SJCRH30 (cell line): Measurements from ENCODE around the gene SYNDIG1. TPM values are rescaled to one million over a fixed set of nuclear protein-coding genes. Genes with fewer than 3 reads are reported as not detected.
"Not testable (repeated sequence)": the region's sequence is repeated elsewhere in the genome, so short reads cannot be mapped to it uniquely, and the experiment has no call there.

Experiments
- DNase-seq, 2 experiments: peaks; one replicate each; pipeline ENCODE4 v3.0.0-alpha.2; 2015 to 2020
- H3K27ac ChIP-seq: fragments of 250-450 bp; sonication (Bioruptor Pico); 2 replicates; pipeline ENCODE4 v1.5.1; 2020; ENCODE audit warnings: mild to moderate bottlenecking, moderate library complexity
- H3K27me3 ChIP-seq: fragments of 250-450 bp; sonication (Bioruptor Pico); 2 replicates; pipeline ENCODE4 v1.5.1; 2020; ENCODE audit warnings: mild to moderate bottlenecking, moderate library complexity
- H3K36me3 ChIP-seq: fragments of 250-450 bp; sonication (Bioruptor Pico); 2 replicates; pipeline ENCODE4 v1.5.1; 2020; ENCODE audit warnings: mild to moderate bottlenecking, moderate library complexity
- H3K4me1 ChIP-seq: fragments of 250-450 bp; sonication (Bioruptor Pico); 2 replicates; pipeline ENCODE4 v1.5.1; 2020; ENCODE audit warnings: mild to moderate bottlenecking, moderate library complexity
- H3K4me3 ChIP-seq: fragments of 250-450 bp; sonication (Bioruptor Pico); 2 replicates; pipeline ENCODE4 v1.5.1; 2020; ENCODE audit warnings: mild to moderate bottlenecking, moderate library complexity
- H3K9me3 ChIP-seq: fragments of 250-450 bp; sonication (Bioruptor Pico); replicated peaks from 2 replicates; pipeline ENCODE4 v1.5.1; 2020; ENCODE audit warnings: mild to moderate bottlenecking, moderate library complexity
- total RNA-seq: library from RNA; depleted of rRNA; stranded (reverse); fragments of >200 nt; shearing (Covaris generic); gene quantifications from 2 replicates; pipeline ENCODE4 v1.2.3, GENCODE V29; 2014

The SYNDIG1 gene
- total RNA-seq, 1 experiment from 2014 or later, result not detected

DNA sequence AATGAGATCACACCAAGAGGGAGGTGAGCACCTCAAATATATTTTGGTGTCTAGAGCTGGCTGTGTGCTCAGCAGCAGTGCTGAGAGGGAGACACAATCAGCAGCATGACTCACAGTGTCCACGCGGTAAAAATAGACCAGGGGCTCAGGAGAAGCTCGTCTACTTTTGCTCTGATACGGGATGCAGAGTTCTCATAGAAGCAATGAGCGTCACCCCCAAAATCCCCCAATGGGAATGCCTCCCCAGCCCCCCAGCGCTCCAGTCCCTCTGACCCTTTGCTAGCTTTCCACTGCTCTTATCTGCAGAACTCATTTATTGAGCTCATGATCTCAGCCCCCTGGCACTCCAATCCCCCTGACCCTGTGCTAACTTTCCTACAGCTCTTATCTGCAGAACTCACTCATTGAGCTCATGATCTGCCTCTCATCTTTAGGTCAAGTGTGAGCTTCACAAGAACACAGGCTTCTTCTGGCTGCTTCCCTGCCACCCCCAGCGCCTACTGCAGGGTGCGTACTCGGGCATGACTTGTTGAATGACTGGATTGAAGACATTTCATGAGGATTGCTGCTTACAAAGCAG, 34.0 kb downstream of the SYNDIG1 start:
- no peak for DNase-seq
- H3K36me3 ChIP-seq, result no peaks in the 10 kb centered on the region
- no peaks in the 10 kb centered on the region for H3K27me3 ChIP-seq
- H3K9me3 ChIP-seq, result no peaks in the 10 kb centered on the region
- no peak overlapping the region for H3K4me3 ChIP-seq
- no peak overlapping the region for H3K27ac ChIP-seq
- H3K4me1 ChIP-seq, result no peaks in the 10 kb centered on the region

DNA sequence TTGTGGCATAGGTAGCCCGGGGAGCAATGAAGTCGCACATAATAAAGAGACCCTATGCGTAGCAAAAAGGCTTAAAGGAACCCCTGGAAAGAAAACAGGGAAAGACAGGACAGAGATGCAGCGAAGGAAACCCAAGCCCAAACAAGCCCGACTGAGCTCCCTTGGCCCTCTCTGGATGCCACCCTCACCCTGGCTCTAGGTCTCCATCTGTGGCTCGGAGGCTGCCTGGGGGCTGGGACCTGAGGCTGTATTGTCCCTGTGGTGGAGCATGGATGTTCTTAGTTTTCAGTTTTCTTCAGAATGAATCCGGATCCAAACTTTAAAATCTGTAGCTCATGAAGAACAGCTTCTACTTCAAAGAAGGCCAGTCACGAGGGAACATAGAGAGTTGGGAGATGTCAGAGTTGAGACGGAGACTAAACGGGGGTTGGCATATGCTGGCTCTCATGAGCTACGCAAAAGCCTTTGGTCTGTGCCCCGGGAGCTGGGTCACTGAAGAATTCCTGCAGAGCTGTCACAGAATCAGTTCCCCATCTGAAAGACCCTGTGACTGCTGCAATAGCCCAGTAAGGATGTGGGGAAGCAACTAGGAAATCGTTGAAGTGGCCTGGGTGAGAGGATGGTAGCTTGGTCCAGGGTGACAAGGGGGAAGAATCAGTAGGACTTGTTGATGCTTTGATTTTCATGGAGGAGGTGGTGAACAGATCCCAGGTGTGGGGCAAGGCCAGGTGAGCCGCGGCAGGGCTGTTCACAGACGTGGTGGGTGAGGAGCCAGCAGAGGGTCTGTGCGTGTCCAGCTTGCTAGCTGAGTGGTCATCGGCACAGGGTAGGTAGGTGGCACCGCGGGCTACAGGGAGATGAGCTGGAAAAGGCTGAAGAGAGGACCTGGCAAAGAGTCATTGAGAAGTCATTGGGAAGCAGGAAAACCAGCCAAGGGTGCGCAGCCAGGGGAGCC, 35.2 kb downstream of the SYNDIG1 start:
- DNase-seq, result no peak
- H3K27me3 ChIP-seq, result no peaks in the 10 kb centered on the region
- H3K4me3 ChIP-seq, result no peak overlapping the region
- H3K36me3 ChIP-seq, result no peaks in the 10 kb centered on the region
- no peaks in the 10 kb centered on the region for H3K9me3 ChIP-seq
- H3K27ac ChIP-seq, result no peak overlapping the region
- no peaks in the 10 kb centered on the region for H3K4me1 ChIP-seq

- Histone ChIP-seq H3K27ac (no peak overlapping the region), H3K4me1 (no peaks in the 10 kb centered on the region), H3K27me3 (no peaks in the 10 kb centered on the region), H3K9me3 (0 out of 2 replicates have a peak, but pooled peaks cover 3% of the 10 kb centered on the region), H3K36me3 (no peaks in the 10 kb centered on the region), H3K4me3 (no peak overlapping the region)
- no peak for DNase-seq
Observed at GRCh38 chr20:24506146-24506545, 36.7 kb downstream of the SYNDIG1 start.

- Histone ChIP-seq H3K4me1 (no peaks in the 10 kb centered on the region), H3K27ac (no peak overlapping the region), H3K9me3 (0 out of 2 replicates have a peak, but pooled peaks cover 3% of the 10 kb centered on the region), H3K27me3 (no peaks in the 10 kb centered on the region), H3K4me3 (no peak overlapping the region), H3K36me3 (no peaks in the 10 kb centered on the region)
- DNase-seq, result no peak
Observed at GRCh38 chr20:24506696-24507095, 37.3 kb downstream of the SYNDIG1 start.

DNA sequence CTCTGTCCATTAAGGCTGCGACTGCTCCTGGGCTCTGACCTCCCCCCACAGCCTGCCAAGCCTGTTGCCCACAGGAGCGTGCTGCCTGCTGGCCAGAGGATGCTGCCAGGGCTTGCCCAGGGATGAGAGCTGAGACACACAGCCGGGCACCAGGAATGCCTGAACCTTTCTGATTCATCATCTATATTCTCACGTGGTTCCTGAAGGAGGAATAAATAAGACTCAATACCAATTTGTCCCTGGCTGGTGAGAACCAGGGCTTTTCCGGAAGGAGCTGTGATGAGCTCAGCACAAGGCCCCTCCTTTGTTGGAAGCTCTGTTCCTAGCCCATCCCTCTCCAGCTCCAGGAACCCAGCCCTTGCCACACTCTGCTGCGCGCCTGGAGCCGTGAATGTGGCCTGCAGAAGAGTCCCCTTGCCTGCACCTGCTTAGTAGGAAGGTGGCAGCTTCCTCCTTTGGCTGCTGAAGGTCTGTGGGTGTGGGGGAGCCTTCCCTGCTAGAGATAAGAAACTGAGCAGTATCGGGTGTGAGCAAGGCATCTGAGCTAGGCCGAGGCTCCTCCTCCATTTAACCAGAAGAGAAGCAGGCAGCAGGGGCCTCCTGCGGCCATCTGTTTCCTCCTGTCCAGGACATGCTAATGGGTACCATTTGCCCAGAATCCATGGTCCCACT, 37.9 kb downstream of the SYNDIG1 start:
- no peaks in the 10 kb centered on the region for H3K36me3 ChIP-seq
- H3K27ac ChIP-seq, result no peak overlapping the region
- H3K27me3 ChIP-seq, result no peaks in the 10 kb centered on the region
- DNase-seq, result no peak
- no peaks in the 10 kb centered on the region for H3K4me1 ChIP-seq
- H3K4me3 ChIP-seq, result no peak overlapping the region
- H3K9me3 ChIP-seq, result 0 out of 2 replicates have a peak, but pooled peaks cover 3% of the 10 kb centered on the region

GRCh38 chr20:24512441-24512840, 43.0 kb downstream of the SYNDIG1 start:
- not testable (repeated sequence) for H3K36me3 ChIP-seq, DNase-seq, H3K27ac ChIP-seq, H3K4me1 ChIP-seq, H3K9me3 ChIP-seq, H3K27me3 ChIP-seq, H3K4me3 ChIP-seq

GRCh38 chr20:24518515-24518914, 49.1 kb downstream of the SYNDIG1 start:
- no peak for DNase-seq
- Histone ChIP-seq H3K27me3 (0 out of 2 replicates have a peak, but pooled peaks cover 5% of the 10 kb centered on the region), H3K4me1 (no peaks in the 10 kb centered on the region), H3K36me3 (no peaks in the 10 kb centered on the region), H3K9me3 (0 out of 2 replicates have a peak, but pooled peaks cover 3% of the 10 kb centered on the region), H3K27ac (no peak overlapping the region), H3K4me3 (no peak overlapping the region)

GRCh38 chr20:24519476-24519875, 50.0 kb downstream of the SYNDIG1 start:
- H3K4me3 ChIP-seq, result no peak overlapping the region
- H3K27me3 ChIP-seq, result peaks cover 8% of the 10 kb centered on the region; the same call in 1 of the 2 replicates
- no peak for DNase-seq
- no peaks in the 10 kb centered on the region for H3K36me3 ChIP-seq
- no peak overlapping the region for H3K27ac ChIP-seq
- no peaks in the 10 kb centered on the region for H3K4me1 ChIP-seq
- H3K9me3 ChIP-seq, result 0 out of 2 replicates have a peak, but pooled peaks cover 3% of the 10 kb centered on the region

GRCh38 chr20:24521032-24521431, 51.6 kb downstream of the SYNDIG1 start:
- Histone ChIP-seq H3K27me3 (peaks cover 8% of the 10 kb centered on the region; the same call in 1 of the 2 replicates), H3K27ac (no peak overlapping the region), H3K9me3 (0 out of 2 replicates have a peak, but pooled peaks cover 3% of the 10 kb centered on the region), H3K4me1 (no peaks in the 10 kb centered on the region), H3K36me3 (no peaks in the 10 kb centered on the region), H3K4me3 (no peak overlapping the region)
- no peak for DNase-seq

DNA sequence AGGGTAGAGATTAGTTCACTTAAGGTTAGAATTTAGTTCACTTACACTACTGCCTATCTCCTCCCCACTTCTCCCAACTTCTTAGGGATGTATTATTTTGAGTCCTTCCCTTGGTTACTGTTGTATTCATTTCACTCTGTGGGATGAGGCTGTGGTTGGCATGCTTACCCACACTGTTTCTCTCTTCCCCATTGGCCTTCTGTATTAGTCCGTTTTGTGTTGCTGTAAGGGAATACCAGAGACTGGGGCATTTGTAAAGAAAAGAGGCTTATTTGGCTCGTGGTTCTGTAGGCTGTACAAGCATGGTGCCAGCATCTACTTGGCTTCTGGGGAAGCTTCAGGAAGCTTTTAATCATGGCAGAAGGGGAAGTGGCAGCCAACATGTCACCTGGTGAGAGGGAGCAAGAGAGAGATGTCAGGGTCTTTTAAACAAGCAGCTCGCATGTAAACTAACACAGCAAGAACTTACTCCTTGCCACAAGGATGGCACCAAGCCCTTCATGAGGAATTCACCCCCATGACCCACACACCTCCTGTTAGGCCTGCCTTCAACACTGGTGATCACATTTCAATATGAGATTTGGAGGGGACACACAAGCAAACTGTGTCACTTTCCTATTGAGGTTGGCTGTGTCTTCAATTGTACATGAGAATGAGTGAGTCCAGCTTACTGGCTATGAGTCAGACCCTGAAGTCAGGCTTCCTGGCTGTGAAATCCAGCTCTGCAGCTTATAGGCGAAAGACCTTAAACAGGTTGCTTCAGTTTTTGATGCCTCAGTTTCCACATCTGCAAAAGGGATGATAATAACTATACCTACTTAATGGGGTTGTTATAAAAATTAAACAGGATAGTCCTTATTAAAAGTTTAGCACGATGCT, 53.3 kb downstream of the SYNDIG1 start:
- Histone ChIP-seq H3K9me3 (no peaks in the 10 kb centered on the region), H3K4me1 (no peaks in the 10 kb centered on the region), H3K27me3 (peaks cover 8% of the 10 kb centered on the region; the same call in 1 of the 2 replicates), H3K36me3 (no peaks in the 10 kb centered on the region), H3K4me3 (no peak overlapping the region), H3K27ac (no peak overlapping the region)
- no peak for DNase-seq

DNA sequence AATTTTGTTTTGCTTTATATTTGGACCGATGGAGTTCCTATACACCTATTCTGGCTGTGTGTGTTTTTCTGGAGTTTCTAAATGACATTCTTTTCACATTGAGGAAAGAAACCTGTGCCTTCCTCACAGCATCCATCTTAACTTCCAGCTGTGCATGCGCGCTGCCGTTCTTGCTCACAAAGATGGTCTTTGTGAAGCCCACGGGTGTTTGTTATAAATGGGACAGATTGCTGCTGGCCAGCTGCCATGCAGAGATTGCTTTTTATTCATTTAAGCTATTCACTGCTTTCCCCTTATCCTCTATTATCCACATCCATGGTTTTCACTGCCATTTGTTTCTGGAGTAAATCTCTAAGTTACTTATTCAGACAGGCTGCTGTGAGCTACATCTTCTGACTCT, 54.2 kb downstream of the SYNDIG1 start:
- Histone ChIP-seq H3K4me1 (no peaks in the 10 kb centered on the region), H3K4me3 (no peak overlapping the region), H3K27me3 (peaks cover 8% of the 10 kb centered on the region; the same call in 1 of the 2 replicates), H3K27ac (no peak overlapping the region), H3K9me3 (no peaks in the 10 kb centered on the region), H3K36me3 (no peaks in the 10 kb centered on the region)
- peak in 1 of 2 experiments; percentile 20 for DNase-seq

GRCh38 chr20:24528583-24529368, 59.3 kb downstream of the SYNDIG1 start:
- Histone ChIP-seq H3K27ac (no peak overlapping the region), H3K9me3 (no peaks in the 10 kb centered on the region), H3K36me3 (no peaks in the 10 kb centered on the region), H3K4me1 (no peaks in the 10 kb centered on the region), H3K4me3 (no peak overlapping the region), H3K27me3 (peaks cover 4% of the 10 kb centered on the region; the same call in 1 of the 2 replicates)
- DNase-seq, result no peak

DNA sequence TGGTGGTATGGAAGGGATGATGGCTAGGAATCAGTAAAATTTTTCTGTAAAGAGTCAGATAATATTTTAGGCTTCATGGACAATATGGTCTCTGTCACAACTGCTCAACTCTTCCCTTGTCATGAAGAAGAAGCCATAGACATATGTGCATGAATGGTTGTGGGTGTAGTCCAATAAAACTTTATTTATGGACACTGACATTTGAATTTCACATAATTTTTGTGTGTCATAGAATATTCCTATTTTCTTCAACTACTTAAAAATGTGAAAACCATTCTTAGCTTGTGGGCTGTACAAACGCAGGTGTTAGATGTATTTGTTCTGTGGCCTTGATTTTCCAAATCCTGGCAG, 59.9 kb downstream of the SYNDIG1 start:
- Histone ChIP-seq H3K4me1 (no peaks in the 10 kb centered on the region), H3K36me3 (no peaks in the 10 kb centered on the region), H3K27me3 (no peaks in the 10 kb centered on the region), H3K27ac (no peak overlapping the region), H3K4me3 (no peak overlapping the region), H3K9me3 (no peaks in the 10 kb centered on the region)
- no peak for DNase-seq
